CD4-positive, alpha-beta T cell treated with Interleukin-6 at 100 ng/mL for 8 hours (primary cell): ENCODE measurements around the gene WNT3.

Experiments
- DNase-seq: peaks from one replicate; pipeline ENCODE4 v3.0.0-alpha.2; 2020; ENCODE audit warnings: mixed read lengths, low spot score

Gene WNT3

DNA sequence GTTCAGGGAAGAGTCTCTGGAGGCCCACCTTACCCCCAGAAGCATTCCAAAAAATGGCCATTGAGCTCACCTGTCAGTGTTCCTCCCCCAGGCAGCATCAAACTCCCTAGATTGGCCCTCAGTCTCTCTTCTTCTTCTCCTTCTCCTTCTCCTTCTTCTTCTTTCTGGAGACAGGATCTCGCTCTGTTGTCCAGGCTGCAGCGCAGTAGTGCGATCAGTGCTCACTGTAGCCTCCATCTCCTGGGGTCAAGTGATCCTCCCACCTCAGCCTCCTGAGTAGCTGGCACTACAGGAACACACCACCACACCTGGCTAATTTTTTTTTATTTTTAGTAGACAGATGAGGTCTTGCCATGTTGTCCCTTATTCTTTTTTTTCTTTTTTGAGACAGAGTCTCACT, 16.4 kb upstream of the WNT3 start:
- no peak for DNase-seq

DNA sequence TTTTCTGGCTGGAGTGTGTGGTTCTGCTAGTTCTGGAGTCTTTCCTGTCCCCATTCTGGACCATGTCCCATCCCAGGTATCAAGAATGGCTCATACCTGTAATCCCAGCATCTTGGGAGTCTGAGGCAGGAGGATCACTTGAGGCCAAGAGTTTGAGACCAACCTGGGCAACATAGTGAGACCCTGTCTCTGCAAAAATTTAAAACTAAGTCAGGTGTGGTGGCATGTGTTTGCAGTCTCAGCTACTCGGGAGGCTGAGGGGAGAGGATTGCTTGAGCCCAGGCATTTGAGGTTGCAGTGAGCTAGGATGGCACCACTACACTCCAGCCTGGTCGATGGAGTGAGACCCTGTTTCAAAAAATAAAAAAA, 15.3 kb upstream of the WNT3 start:
- no peak for DNase-seq

GRCh38 chr17:46832945-46833839, 14.7 kb upstream of the WNT3 start:
- no peak for DNase-seq

DNA sequence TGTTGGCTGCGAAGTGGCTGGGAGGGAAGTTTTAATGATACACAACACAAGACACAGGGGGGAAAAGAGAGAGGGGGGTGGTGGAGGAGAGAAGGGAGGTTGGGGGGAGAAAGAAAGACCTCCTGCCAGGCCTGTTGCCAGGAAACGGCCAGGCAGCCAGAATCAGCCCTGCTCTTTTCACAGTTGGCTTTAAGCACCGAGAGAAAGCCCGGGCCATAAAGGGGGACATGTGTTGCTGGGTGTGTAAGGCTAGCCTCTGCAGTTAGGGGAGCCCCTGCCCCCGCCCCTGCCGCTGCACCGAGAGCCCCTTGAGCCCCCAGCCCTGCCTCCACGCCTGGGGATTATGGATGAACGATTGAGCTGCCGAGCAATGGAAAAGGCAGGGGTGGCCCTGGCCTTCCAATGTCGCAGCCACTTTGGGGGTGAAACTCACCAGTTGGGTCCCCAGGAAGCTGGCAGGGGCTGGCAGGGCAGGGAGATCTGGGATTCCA, 13.9 kb upstream of the WNT3 start:
- DNase-seq = no peak

DNA sequence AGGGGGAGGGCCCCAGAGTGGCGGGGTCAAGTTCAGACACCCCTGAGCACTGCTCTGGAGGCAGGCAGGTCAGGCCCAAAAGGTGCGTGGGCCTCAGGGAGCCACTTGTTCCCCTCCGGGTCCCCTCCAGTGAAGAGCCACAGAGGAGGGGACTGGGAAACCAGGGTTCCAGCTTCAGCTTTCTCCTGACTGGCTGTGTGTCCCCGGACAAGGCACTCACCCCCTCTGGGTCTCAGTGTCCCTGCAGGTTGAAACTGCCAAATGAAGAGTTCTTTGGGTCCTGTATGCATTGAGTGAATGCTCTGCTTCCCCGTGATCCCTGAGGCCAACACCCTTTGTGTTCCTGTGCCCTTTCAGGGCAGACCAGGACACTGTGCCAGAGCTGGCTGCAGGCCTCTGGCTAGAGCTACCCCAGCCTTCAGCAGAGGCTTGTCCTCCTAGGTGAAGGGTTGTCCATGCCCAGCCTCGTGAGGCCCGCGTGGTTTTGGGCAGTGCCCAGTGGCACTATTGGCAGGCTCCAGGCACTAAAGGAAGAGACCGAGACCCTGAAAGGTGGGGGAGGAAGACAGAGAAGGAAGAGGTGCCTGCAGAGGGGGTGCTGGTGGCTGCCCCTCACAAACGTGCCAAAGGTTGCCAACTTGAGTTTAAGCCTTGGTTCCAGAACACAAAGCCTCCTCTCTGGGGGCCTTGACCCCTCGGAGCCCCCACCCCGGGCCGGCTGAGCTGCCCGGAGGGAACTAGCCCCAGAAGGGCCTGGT, 13.3 kb upstream of the WNT3 start:
- DNase-seq = no peak

DNA sequence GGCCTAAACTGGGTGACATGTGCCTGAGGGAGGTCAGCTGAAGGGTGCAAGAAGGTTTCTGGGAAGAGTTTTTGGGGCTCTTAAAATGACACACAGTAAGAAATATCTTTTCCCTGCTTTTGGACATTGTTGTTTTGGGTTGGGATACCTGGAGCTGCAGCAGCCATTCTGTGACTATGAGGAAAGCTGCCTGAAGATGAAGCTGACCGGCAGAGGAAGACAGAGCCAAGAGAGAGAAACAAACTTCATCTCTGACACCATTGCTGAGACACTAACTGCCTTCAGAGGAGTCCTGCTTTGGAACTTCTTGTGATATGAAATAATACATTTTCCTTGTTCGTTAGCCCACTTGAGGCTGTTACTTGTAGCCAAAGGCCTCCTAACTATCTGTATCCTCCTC, 8.8 kb upstream of the WNT3 start:
- DNase-seq = no peak

DNA sequence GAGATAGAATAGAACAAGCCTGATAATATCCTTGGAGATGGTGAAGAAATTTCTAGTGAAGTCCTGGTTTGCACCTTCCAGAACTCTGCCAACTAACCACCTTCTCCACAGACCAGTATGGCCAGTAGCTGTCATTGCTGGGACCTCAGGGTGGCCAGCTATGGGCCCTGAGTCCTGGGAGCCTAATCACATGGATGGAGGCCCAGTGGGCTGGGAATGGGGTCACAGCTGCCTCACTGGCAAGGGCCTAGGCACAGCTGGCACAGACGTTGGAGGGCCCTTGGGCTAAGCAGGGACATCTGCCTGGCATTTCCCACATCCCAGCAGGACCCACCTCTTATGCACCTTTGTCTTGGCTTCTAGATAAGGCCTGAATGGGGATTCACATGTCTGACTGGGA, 7.6 kb upstream of the WNT3 start:
- DNase-seq = no peak

DNA sequence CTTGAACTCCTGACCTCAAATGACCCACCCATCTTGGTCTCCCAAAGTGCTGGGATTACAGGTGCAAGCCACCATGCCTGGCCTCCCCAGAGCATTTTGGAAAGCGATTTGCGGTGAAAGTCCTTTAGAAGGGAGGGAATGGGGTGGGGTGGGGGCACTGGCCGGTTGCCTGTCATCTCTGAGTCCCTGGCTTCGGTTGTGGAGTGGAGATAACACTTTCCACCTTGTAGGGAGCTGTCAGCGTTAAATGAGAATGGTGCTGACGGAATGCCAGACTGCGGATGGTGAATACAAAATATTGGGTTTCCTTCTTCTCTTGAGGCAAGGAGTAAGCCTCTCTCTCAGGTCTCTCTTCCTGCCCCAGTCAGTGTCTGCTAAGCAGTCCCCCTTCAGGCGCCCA, 5.2 kb upstream of the WNT3 start:
- DNase-seq = no peak

GRCh38 chr17:46822388-46822921, 4.0 kb upstream of the WNT3 start:
- DNase-seq = no peak

DNA sequence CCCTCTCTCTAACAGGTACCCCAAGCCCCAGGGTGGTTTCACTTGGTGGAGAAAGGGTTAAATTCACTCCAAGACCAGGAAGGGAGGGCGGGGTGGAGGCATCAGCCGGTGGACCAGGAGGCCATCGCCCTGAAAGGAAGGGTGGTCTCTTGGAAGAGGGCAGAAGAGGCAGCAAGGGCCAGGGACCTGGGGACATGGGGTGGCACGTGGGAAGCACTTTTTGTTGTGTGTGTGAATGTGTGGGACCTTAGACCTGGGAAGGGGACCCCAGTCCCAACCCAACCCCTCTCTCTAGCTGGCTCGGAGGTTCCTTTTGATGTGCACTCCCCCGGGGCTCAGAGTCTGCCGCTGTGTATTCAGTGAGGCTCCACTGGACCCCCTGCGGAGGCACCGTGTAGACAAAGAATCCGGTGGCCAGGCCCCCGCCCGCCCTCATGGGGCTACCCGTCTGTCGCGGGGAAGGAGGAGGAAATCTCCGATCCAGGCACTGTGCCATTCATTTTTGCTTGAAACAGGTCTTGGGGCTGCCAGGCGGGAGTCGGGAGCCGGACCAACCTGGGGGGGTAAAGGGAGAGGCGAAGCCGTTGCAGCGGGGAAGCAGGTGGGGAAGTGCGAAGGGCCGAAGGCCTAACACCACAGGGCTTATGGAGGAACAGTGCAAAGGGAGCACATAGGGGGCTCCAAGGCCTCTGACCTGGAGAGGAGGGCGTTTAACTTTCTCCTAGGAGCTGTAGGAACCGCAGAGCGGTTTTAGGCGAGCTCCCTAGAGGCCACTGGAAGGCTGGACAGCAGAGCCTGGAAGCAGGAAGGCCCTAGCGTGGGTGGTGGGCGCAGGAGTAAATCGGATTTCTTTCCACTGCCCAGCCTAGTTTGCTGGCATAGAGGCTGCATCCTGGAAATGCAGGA, 3.2 kb upstream of the WNT3 start:
- no peak for DNase-seq

DNA sequence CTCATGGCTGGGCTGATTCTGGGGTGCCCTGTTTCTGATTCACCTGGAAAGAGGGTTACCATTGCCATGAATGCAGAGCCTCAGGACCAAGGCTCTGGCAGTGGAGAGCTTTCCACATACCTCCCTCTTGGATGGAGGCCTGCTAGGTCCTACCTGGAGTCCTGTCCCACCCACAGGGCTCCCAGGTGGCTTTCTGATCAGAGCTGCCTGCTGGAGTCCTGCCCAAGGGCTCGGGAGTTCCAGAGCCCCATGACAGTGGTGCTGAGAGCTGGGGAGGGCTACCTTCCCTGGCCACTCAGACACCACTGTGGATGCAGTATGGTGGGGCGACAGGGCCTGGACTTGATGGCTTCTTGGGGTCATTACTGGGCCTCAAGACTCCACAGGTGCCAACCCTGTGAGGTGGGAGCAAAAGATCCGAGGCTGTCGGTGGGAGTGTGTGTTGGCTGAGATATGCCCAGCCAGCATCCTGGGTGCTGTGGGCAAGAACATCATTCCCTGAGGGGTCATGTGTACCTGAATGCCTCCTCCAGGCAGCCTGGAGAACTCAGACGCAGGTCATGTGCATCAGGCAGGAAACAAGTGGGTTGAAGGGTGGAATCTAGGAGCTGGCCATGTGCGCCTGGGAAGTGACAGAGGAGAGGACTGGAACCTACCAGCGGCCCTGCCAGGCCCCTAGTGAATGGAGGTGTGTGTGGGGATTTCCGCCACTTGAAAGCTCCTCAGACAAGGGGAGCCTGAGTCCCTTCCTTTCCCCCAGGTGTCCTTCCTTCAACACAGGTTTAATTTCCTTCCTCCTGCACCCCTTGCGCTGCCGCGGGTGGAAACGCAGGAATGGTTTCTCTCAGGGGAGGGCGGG, 2.3 kb upstream of the WNT3 start:
- DNase-seq = no peak

DNA sequence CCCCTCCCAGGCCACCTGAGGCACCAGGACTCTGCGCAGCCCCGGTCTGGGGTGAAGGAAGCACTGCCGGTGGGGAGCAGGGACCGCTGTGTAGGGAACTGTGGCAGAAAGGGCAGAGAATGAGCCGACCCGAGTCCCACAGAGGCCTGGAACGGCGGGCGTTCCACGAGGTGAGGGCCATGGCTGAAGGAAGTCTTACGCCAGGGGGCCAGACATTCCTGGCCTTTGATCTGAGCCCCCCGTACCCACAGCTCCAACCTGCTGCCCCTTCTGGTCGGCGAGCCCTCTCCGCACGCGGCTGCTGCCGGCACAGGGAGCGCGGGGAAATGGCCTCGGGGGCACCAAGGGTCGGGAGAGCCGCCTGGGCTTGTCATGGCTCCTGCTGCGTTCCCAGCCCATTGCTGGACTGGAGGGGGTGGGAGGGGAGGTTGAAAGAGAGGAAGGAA, 1.4 kb upstream of the WNT3 start:
- DNase-seq = no peak

- no peak for DNase-seq
Measured at GRCh38 chr17:46818929-46819859, 702 bp upstream of the WNT3 start.

DNA sequence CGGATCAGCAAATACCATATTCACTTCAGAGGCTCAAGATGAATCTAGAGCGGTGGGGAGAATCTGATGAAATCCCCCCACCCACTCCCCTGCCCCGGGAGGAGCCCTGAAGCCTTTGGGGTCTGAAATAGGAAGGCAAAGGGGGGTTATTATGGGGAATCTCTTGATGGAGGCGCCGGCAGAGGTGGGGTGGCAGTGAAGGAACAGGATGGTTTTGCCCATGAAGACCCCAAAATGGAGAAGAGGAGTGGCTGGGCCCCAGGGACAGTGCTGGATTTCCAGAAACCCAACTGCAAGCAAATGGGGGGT, 637 bp downstream of the WNT3 start:
- no peak for DNase-seq

DNA sequence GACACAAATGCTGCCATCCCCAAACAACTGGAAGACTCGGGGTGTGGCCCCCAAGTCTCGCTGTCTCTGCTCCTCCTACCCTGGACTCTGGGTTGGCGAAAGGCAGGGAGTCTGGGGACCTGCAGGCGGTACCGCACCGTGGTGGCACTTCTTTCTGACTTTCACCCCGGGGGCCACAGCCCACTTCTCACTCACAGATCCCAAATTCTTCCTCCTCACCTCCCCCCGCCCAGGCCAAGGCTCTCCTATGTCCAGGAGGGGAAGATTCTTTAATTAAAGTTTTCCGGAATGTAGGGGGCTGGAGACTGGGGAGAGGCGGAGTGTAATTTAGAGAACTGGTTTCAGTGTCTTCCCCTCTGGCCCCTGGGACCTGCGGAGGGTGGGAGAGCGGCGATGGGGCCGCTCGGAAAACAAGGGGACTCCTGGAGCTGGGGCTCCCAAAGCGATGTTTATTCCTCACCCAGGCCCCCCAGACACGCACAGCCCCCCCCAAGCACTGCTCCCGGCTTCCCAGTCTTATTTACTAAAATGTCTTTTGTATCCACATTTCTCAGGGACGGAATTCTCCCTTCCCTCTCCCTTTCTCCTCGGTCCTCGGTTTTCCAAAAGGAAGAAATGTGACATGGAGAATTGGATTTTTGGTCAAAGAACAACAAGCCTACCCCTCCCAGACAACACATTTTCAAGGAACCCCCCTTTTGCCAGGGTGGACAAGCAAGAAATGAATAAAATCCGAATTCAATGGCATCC, 1.2 kb downstream of the WNT3 start:
- no peak for DNase-seq

DNA sequence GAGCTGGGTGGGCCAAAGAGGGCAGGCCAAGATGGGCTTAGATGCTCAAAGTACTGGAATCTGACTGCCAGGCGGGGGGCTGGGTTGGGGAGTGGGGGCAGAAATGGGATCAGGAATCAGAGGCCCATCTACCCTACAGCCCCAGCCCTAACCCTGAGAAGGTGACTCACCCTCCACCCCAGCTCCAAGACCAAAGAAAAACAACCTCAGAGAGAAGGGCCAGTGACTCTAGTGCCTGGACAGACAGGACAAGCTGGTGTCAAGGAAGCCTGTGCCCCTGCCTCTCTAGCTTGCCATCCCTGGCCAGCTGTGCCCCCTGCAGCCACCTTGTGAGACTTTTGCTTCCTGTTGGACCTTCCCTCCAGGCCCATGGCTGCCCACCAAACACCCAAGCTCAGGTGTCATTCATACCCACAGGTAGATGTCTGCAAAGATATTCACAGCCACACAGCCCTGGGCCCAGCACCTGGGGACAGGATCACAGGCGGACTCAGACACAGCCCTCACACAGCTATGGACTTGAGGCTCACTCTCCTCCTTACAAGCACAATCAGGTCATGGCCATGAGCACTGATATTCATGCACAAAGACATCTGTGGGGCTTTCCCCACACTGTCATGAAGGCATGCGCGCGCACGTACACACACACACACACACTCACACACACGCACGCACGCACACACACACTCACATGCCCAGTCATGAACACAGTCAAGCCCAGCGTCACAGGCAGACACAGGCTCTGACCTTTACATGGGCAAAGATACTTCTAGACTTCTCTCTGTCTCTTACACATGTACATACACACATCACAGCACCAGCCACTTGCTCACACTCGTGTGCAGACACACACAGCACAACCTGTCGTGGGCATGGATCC, 2.8 kb downstream of the WNT3 start:
- no peak for DNase-seq

DNA sequence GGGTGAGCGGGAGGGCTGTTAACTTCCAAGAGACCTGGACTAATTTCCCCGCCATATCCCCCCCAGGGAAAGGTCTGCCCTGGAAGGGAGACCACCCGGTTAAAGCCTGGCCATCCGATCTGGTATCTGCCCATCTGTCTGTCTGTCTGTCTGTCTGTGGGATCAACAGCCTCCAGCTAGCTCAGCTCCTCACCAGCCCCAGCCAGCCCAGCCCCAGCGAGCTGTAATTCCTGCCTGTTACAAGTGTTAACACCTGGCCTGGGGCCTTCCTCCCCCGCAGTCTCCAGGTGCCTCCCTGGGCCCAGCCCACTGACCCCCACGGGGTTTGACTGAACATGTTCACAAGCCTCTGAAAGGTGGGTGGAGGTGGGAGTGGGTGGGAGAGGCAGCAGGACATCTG, 4.0 kb downstream of the WNT3 start:
- DNase-seq = no peak

DNA sequence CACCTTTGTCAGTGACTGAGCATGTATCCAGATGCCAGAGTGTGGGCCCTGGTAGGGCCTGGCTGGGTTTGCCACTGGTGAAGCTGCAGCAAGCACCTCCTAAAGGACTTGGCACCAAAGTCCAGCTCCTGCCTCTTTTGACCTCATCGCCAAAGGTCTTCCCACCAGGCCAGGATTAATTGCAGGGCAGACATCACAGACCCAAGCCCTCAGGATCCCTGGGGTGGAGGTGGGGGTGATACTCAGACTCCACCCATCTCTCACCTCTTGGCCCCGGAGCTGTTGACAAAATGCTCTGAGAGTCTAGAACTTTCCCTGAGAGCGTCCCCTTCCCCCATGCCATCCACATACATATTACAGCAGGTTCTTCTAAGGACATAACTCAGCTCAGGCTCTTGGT, 4.6 kb downstream of the WNT3 start:
- no peak for DNase-seq
